ENCODE measurements around the gene ARHGEF12. TPM values are rescaled to one million over a fixed set of nuclear protein-coding genes. Genes with fewer than 3 reads are reported as not detected.

Gene ARHGEF12
- total RNA-seq, 1 experiment from 2014 or later = 41.0 TPM

DNA sequence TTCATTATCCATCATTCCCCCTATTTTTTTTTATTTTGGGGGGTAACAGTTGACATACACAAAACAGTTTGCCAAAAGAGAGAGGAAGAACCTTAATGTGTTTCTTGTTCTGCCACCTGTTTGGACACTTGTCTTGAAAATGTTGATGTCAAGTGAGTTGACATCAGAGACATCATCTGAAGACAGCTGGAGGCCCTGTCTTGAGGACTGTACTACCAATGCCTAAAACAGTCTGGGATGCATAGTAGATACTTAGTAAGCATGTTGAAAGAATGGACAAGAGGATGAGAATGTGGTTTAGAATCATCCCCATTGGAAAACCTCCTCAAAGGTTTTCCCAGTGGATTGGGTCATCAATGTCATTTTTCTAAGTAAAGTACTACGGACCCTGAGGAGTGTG, 2.4 kb upstream of the ARHGEF12 start:
- Histone ChIP-seq H3K27ac (ENCODE audit: low read length) (no peak overlapping the region), H3K79me2 (ENCODE audit: low read length) (peaks cover 23% of the 10 kb centered on the region), H3K9me3 (ENCODE audit: low read length) (no peaks in the 10 kb centered on the region), H3K9me2 (replicated peaks; ENCODE audit: low read length) (no peaks in the 10 kb centered on the region), H2AFZ (ENCODE audit: low read length) (no peak overlapping the region), H3F3A (ENCODE audit: low read length, unreplicated experiment) (peaks cover 3% of the 10 kb centered on the region), H3K4me2 (ENCODE audit: low read length) (no peak overlapping the region), H3K4me3 (ENCODE audit: low read length) (no peak overlapping the region), H3K9ac (ENCODE audit: low read length) (no peak overlapping the region), H3K4me1 (ENCODE audit: insufficient read depth, low read length) (peaks cover 44% of the 10 kb centered on the region), H4K20me1 (ENCODE audit: low read length) (peaks cover 14% of the 10 kb centered on the region), H3K36me3 (ENCODE audit: low read depth, low read length) (peaks cover 4% of the 10 kb centered on the region; the same call in 1 of the 2 replicates), H3K27me3 (ENCODE audit: low read length) (no peaks in the 10 kb centered on the region)
- DNase-seq (no peak), ATAC-seq (no peak)
- TF ChIP-seq EZH2 (IDR thresholded peaks at IDR 0.05; ENCODE audit: low read length, unreplicated experiment) (no peak), EZH2phosphoT487 (IDR thresholded peaks at IDR 0.05; ENCODE audit: borderline replicate concordance, low read length) (no peak)
- TF ChIP-seq, protein P1, sequence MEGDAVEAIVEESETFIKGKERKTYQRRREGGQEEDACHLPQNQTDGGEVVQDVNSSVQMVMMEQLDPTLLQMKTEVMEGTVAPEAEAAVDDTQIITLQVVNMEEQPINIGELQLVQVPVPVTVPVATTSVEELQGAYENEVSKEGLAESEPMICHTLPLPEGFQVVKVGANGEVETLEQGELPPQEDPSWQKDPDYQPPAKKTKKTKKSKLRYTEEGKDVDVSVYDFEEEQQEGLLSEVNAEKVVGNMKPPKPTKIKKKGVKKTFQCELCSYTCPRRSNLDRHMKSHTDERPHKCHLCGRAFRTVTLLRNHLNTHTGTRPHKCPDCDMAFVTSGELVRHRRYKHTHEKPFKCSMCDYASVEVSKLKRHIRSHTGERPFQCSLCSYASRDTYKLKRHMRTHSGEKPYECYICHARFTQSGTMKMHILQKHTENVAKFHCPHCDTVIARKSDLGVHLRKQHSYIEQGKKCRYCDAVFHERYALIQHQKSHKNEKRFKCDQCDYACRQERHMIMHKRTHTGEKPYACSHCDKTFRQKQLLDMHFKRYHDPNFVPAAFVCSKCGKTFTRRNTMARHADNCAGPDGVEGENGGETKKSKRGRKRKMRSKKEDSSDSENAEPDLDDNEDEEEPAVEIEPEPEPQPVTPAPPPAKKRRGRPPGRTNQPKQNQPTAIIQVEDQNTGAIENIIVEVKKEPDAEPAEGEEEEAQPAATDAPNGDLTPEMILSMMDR (conservative IDR thresholded peaks at IDR 0.05; ENCODE audit: low read depth, low read length) = no peak
- CTCF ChIA-PET = no interaction called here
- BruUV-seq (replicated peaks) = no TSS peak
- intact Hi-C loops (cut with micrococcal nuclease) = loop anchor here (2.0 kb wide), 2 partner anchors 167 to 177 kb away; partner anchors contain the start of gene GRIK4
- POLR2A ChIA-PET (ENCODE audit: unreplicated experiment) = no interaction called here

DNA sequence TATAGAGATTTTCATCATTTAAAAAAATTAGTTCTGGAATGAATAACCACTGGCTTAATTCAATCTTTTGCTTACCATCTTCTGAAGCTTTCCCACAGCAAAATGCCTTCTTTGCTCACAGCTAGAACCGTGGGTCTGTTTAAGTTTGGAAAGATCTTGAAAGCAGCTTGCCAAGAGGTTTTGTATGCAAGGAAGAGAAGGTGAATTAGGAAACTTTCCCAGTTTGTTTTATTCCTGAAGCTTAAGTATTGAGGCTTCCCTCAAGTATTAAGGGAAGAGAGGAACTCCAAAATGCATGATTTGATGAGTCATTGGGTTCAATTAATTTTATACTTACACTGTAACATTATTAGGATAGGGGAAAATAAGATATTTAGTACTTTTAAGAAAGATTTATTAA, 1.9 kb upstream of the ARHGEF12 start:
- intact Hi-C loops (cut with micrococcal nuclease) = loop anchor here (2.0 kb wide), 2 partner anchors 166 to 176 kb away; partner anchors contain the start of gene GRIK4
- H3K27me3 ChIP-seq (ENCODE audit: low read length) = no peaks in the 10 kb centered on the region
- ChIA-PET CTCF (no interaction called here), POLR2A (ENCODE audit: unreplicated experiment) (no interaction called here)
- no peaks in the 10 kb centered on the region for H3K9me3 ChIP-seq (ENCODE audit: low read length)
- DNase-seq (no peak), ATAC-seq (no peak)
- no peak overlapping the region for H2AFZ ChIP-seq (ENCODE audit: low read length)
- no peak overlapping the region for H3K4me2 ChIP-seq (ENCODE audit: low read length)
- H3K27ac ChIP-seq (ENCODE audit: low read length) = no peak overlapping the region
- H3K4me3 ChIP-seq (ENCODE audit: low read length) = no peak overlapping the region
- no peaks in the 10 kb centered on the region for H3K9me2 ChIP-seq (replicated peaks; ENCODE audit: low read length)
- peaks cover 4% of the 10 kb centered on the region; the same call in 1 of the 2 replicates for H3K36me3 ChIP-seq (ENCODE audit: low read depth, low read length)
- no TSS peak for BruUV-seq (replicated peaks)
- peaks cover 50% of the 10 kb centered on the region for H3K4me1 ChIP-seq (ENCODE audit: insufficient read depth, low read length)
- H3K79me2 ChIP-seq (ENCODE audit: low read length) = peaks cover 29% of the 10 kb centered on the region
- H3F3A ChIP-seq (ENCODE audit: low read length, unreplicated experiment) = peaks cover 3% of the 10 kb centered on the region
- no peak for TF ChIP-seq EZH2 (IDR thresholded peaks at IDR 0.05; ENCODE audit: low read length, unreplicated experiment)
- no peak for TF ChIP-seq EZH2phosphoT487 (IDR thresholded peaks at IDR 0.05; ENCODE audit: borderline replicate concordance, low read length)
- TF ChIP-seq, protein P1 (conservative IDR thresholded peaks at IDR 0.05; ENCODE audit: low read depth, low read length) = no peak
- H3K9ac ChIP-seq (ENCODE audit: low read length) = no peak overlapping the region
- peaks cover 16% of the 10 kb centered on the region for H4K20me1 ChIP-seq (ENCODE audit: low read length)

DNA sequence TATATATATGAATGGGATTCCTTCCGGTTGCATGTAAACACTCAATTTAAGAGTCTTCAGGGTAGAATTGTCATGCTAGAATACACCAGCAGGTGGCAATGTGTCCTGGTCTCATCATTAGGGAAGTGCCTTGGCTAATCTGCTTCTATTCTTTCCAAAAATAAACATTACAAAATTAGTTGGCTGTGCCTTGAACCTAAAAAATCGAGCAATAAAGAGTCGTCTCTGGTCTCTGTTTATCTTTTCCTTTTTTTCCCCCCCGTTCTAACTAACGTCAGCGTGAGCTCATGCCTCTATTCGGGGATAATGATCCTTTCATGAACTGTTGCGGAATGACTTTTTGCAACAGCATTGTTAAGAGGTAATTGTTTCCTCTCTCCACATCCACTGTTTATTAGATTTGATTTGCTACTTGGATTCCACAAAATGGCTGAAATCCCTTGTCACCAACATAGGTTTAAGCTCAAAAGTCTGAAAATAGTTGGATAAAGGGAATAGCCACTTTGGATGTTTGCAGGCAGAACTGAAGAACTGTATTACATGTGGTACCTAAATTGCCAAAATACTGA, 1.2 kb upstream of the ARHGEF12 start:
- DNase-seq = peak; percentile 96
- POLR2A ChIA-PET (ENCODE audit: unreplicated experiment) = interaction anchor here (0.7 to 1.4 kb wide), 2 partner anchors 66 to 97 kb away, joined by 8 to 13 read pairs; no protein-coding TSS in a partner anchor
- TSS peak; percentile 70 for BruUV-seq (replicated peaks)

More for the DNA sequence above, 1.2 kb upstream of the ARHGEF12 start:
- Histone ChIP-seq H3K9me3 (ENCODE audit: low read length) (no peaks in the 10 kb centered on the region), H3K4me3 (ENCODE audit: low read length) (peak overlapping the region; percentile 85), H3K9me2 (replicated peaks; ENCODE audit: low read length) (no peaks in the 10 kb centered on the region), H3K27ac (ENCODE audit: low read length) (peak overlapping the region; percentile 38), H3K4me2 (ENCODE audit: low read length) (peak overlapping the region; percentile 98), H3F3A (ENCODE audit: low read length, unreplicated experiment) (peaks cover 3% of the 10 kb centered on the region), H3K4me1 (ENCODE audit: insufficient read depth, low read length) (peaks cover 56% of the 10 kb centered on the region), H4K20me1 (ENCODE audit: low read length) (peaks cover 21% of the 10 kb centered on the region), H3K27me3 (ENCODE audit: low read length) (no peaks in the 10 kb centered on the region), H2AFZ (ENCODE audit: low read length) (peak overlapping the region; percentile 97), H3K79me2 (ENCODE audit: low read length) (peaks cover 35% of the 10 kb centered on the region), H3K9ac (ENCODE audit: low read length) (peak overlapping the region; percentile 67), H3K36me3 (ENCODE audit: low read depth, low read length) (peaks cover 4% of the 10 kb centered on the region; the same call in 1 of the 2 replicates)
- TF ChIP-seq EZH2phosphoT487 (IDR thresholded peaks at IDR 0.05; ENCODE audit: borderline replicate concordance, low read length) (no peak), EZH2 (IDR thresholded peaks at IDR 0.05; ENCODE audit: low read length, unreplicated experiment) (no peak)
- TF ChIP-seq, protein P1 (conservative IDR thresholded peaks at IDR 0.05; ENCODE audit: low read depth, low read length) = peak; percentile 73
- intact Hi-C loops (cut with micrococcal nuclease) = loop anchor here (1.0 to 5.0 kb wide), 5 partner anchors 47 to 176 kb away; partner anchors contain the start of gene GRIK4
- ATAC-seq = no peak
- CTCF ChIA-PET = interaction anchor here (0.6 to 0.7 kb wide), 3 partner anchors 20 to 104 kb away, joined by 3 to 4 read pairs (median 4); no protein-coding TSS in a partner anchor
